ENCODE data around the gene SLC22A7.
A peak's percentile ranks its signal among the peaks of the same experiment; 100 is the strongest.

SLC22A7 gene

GRCh38 chr6:43271944-43272343, 26.1 kb upstream of the SLC22A7 start:
- Mint-ChIP-seq H3K27ac (no peak overlapping the region), H3K4me1 (ENCODE audit: low read depth in 2 of 2) (peaks cover 14 to 16% of the 10 kb centered on the region in 2 donors), H3K4me3 (no peak overlapping the region), H3K36me3 (ENCODE audit: insufficient read depth) (peaks cover 3% of the 10 kb centered on the region), H3K27me3 (peaks cover 10 to 47% of the 10 kb centered on the region in 2 donors), H3K9me3 (no peaks in the 10 kb centered on the region)
- DNase-seq (no peak), ATAC-seq (replicated peaks) (no peak)

DNA sequence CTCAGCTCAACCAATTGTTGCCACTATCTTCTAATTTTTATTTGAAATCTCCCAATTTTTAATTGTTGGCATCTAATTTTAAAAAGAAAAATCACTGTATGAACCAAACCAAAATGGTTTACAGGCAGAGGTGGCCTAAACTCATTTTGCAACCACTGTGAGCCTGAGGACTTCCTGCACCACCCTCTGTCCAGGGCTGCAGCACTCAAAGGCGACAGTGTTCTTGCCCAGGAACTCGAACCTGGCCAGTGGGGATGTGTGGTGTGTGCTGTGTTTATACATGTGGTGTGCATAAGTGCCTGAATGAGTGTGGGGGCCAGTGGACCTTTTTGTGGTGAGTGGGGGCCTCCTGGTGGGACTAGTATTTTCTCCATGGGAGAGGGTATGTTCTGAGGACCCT, 24.4 kb upstream of the SLC22A7 start:
- Mint-ChIP-seq H3K4me1 (ENCODE audit: low read depth in 2 of 2) (peaks cover 16 to 22% of the 10 kb centered on the region in 2 donors), H3K4me3 (peak overlapping the region in 1 of 2 donors; percentile 40)

GRCh38 chr6:43274127-43274915, 23.7 kb upstream of the SLC22A7 start:
- peaks cover 15 to 16% of the 10 kb centered on the region in 2 donors for H3K4me1 Mint-ChIP-seq (ENCODE audit: low read depth in 2 of 2)
- H3K4me3 Mint-ChIP-seq, result peak overlapping the region; percentile 56 to 86
- ATAC-seq (replicated peaks), result no peak
- no peak overlapping the region for H3K27ac Mint-ChIP-seq
- peaks cover 3% of the 10 kb centered on the region for H3K36me3 Mint-ChIP-seq (ENCODE audit: insufficient read depth)
- peaks cover 20 to 59% of the 10 kb centered on the region in 2 donors for H3K27me3 Mint-ChIP-seq
- H3K9me3 Mint-ChIP-seq, result no peaks in the 10 kb centered on the region
- no peak for DNase-seq

More for the DNA sequence above, 24.4 kb upstream of the SLC22A7 start:
- Mint-ChIP-seq H3K27ac (no peak overlapping the region), H3K9me3 (no peaks in the 10 kb centered on the region), H3K27me3 (peaks cover 20 to 62% of the 10 kb centered on the region in 2 donors), H3K36me3 (ENCODE audit: insufficient read depth) (peaks cover 3% of the 10 kb centered on the region)
- DNase-seq (no peak), ATAC-seq (replicated peaks) (no peak)

GRCh38 chr6:43274916-43275597, 23.0 kb upstream of the SLC22A7 start:
- no peaks in the 10 kb centered on the region for H3K36me3 Mint-ChIP-seq (ENCODE audit: insufficient read depth)

DNA sequence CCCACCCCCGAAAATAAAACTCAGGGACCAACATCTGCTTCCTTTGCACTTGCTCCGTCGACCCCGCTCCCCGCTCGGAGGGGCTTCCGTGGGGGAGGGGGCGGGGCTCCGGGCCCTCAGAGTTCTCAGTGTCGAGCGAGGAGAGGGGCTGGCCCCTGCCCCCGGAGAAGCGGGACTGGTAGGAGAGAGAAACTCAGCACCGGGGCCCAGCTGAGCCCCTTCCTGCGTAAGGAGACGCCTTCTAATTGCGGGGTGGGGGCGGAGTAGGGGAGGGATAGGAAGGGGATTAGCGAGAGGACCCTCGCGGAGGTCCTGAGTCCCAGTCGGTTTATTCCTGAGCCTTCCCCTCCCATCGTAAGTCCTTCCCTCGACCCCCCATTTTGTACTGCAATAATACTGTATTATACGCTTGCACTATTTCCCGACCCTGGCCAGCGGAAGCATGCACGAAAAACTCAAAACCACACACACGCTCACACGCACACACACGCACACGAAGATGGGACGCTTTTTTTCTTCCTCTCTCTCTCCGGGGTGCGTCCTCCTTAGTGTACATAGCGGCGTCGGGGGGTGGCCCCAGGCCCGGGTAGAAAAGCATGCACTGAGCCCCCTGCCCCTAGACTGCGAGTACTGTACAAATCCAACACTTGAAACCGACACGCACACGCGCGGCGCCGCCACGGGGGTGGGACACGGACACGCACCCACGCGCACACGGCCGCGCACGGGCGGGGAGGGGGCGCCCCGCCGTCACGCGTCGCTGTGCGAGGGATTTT, 22.1 kb upstream of the SLC22A7 start:
- DNase-seq (no peak), ATAC-seq (replicated peaks) (peak; percentile 63)
- Mint-ChIP-seq H3K9me3 (no peaks in the 10 kb centered on the region), H3K27me3 (peaks cover 26 to 72% of the 10 kb centered on the region in 2 donors), H3K4me3 (peak overlapping the region; percentile 74 to 86), H3K4me1 (ENCODE audit: low read depth in 2 of 2) (peaks cover 13% of the 10 kb centered on the region in 2 donors), H3K27ac (peak overlapping the region; percentile 1 to 61), H3K36me3 (ENCODE audit: insufficient read depth) (no peaks in the 10 kb centered on the region)

More at GRCh38 chr6:43274916-43275597, 23.0 kb upstream of the SLC22A7 start:
- Mint-ChIP-seq H3K4me3 (peak overlapping the region; percentile 74 to 86), H3K27ac (no peak overlapping the region), H3K27me3 (peaks cover 20 to 62% of the 10 kb centered on the region in 2 donors), H3K4me1 (ENCODE audit: low read depth in 2 of 2) (peaks cover 13 to 15% of the 10 kb centered on the region in 2 donors), H3K9me3 (no peaks in the 10 kb centered on the region)
- DNase-seq, result peak; percentile 13 to 21 (median 16)
- peak; percentile 53 for ATAC-seq (replicated peaks)

DNA sequence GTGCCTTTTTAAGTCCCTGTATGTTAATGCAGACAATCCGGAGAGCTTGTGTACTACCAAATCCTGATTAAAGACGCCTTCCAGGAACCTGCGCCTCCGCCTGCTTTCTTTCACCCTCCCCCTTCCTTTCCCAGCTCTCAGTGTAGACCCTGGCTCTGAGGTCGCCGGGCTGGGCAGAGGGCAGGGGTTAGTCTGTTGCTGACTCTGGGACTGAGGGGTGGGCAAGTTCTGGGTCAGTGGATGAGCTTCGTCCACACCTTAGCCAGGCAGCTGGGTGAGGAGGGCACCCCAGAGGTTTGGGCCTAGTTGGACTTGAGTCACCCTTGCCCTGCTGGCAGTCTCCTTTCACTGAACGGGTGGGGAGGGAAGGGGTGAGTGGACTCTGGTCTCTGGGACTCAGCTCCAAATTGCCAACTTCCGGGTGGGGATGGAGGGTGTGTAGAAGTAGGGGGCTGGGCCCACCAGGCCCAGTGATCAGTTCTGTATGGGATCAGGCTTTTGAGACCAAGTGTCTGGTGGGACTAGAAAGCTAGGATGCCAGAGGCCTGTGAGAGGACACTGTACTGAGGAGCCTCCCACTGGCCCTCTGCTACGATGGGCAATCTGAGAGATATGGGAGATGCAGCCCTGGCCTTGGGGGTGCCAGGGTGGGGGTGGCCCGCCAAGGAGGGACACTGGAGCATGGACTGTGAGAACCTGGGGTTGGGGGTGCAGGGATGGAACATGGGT, 21.3 kb upstream of the SLC22A7 start:
- Mint-ChIP-seq H3K4me1 (ENCODE audit: low read depth in 2 of 2) (peaks cover 13 to 14% of the 10 kb centered on the region in 2 donors), H3K27me3 (peaks cover 29 to 78% of the 10 kb centered on the region in 2 donors), H3K36me3 (ENCODE audit: insufficient read depth) (no peaks in the 10 kb centered on the region), H3K9me3 (no peaks in the 10 kb centered on the region), H3K27ac (peak overlapping the region; percentile 1 to 61), H3K4me3 (peak overlapping the region; percentile 74 to 86)
- DNase-seq (no peak), ATAC-seq (replicated peaks) (no peak)

DNA sequence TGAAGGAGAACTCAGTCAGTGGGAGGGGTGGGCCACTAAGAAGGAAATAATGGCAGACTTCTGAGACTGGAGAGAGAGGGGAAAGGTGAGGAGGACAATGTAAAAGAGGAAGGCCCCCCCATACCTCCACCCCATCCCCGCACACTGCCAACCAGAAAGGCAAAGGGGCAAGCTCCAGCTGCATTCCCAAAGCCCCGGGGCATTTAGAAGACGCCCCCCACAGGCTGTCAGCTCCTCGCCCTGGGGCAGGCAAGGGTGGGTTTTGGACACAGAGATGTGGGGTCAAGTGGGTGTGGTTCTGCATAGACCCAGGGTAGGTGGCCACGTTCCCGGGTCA, 20.8 kb upstream of the SLC22A7 start:
- Mint-ChIP-seq H3K9me3 (no peaks in the 10 kb centered on the region), H3K36me3 (ENCODE audit: insufficient read depth) (no peaks in the 10 kb centered on the region), H3K27ac (no peak overlapping the region), H3K4me1 (ENCODE audit: low read depth in 2 of 2) (peaks cover 13 to 16% of the 10 kb centered on the region in 2 donors), H3K4me3 (no peak overlapping the region), H3K27me3 (peaks cover 32 to 78% of the 10 kb centered on the region in 2 donors)
- DNase-seq, result no peak
- ATAC-seq (replicated peaks), result no peak

DNA sequence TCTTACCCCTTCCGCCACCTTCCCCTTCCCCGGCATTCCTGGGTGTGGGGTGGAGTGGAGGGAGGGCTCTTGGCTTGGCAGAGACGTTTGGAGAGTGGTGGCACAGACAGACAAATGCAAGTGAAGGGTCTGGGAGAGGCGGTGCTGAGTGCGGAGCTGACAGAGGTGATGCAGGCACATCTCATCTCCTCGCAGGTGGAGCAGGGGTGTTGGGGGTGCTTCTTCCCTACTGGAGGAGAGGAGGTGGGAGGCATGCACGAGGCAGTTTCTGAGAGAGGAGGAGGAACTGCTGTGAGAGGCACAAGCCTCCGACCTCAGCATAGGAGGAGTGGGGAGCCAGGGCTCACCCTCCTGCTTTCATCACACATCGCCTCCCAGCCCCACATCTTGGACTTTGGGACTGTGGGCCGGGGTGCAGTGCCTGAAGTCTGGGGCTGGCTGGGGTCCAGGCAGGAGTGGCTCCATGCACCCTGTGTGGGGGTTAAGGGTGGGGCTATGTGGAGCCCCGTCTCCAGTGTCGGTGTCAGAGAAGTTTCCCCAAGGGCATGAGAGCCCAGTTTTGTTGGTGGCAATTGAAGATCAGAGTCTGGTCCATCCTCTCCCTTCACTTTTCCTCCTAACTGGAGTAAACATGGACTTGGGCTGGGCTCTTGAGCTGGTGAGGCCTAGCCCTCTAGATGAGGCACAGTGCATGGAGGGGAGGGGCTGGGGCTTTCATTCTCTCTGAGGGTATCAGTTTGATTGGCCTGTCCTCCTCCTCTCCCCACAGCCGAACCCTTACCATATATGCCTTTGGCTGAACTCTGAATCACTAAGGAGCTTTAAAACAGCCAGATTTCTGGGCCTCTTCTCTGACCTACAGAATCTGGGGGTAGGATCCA, 20.2 kb upstream of the SLC22A7 start:
- Mint-ChIP-seq H3K4me3 (no peak overlapping the region), H3K36me3 (ENCODE audit: insufficient read depth) (no peaks in the 10 kb centered on the region), H3K4me1 (ENCODE audit: low read depth in 2 of 2) (peaks cover 13 to 16% of the 10 kb centered on the region in 2 donors), H3K27me3 (peaks cover 37 to 82% of the 10 kb centered on the region in 2 donors), H3K27ac (no peak overlapping the region), H3K9me3 (no peaks in the 10 kb centered on the region)
- DNase-seq, result no peak
- ATAC-seq (replicated peaks), result no peak

- Mint-ChIP-seq H3K36me3 (ENCODE audit: insufficient read depth) (no peaks in the 10 kb centered on the region), H3K4me1 (ENCODE audit: low read depth in 2 of 2) (peaks cover 13 to 16% of the 10 kb centered on the region in 2 donors), H3K9me3 (no peaks in the 10 kb centered on the region), H3K4me3 (no peak overlapping the region), H3K27me3 (peaks cover 38 to 87% of the 10 kb centered on the region in 2 donors), H3K27ac (no peak overlapping the region)
- DNase-seq, result no peak
- ATAC-seq (replicated peaks), result peak; percentile 33
Observed at GRCh38 chr6:43278524-43279078, 19.5 kb upstream of the SLC22A7 start.

GRCh38 chr6:43280234-43280633, 17.8 kb upstream of the SLC22A7 start:
- Mint-ChIP-seq H3K4me3 (no peak overlapping the region), H3K36me3 (ENCODE audit: insufficient read depth) (no peaks in the 10 kb centered on the region), H3K27ac (no peak overlapping the region), H3K27me3 (peaks cover 38 to 82% of the 10 kb centered on the region in 2 donors), H3K4me1 (ENCODE audit: low read depth in 2 of 2) (peaks cover 10 to 13% of the 10 kb centered on the region in 2 donors), H3K9me3 (no peaks in the 10 kb centered on the region)
- ATAC-seq (replicated peaks) (no peak), DNase-seq (no peak)

- Mint-ChIP-seq H3K27ac (no peak overlapping the region), H3K4me1 (ENCODE audit: low read depth in 2 of 2) (peaks cover 6 to 10% of the 10 kb centered on the region in 2 donors), H3K36me3 (ENCODE audit: insufficient read depth) (no peaks in the 10 kb centered on the region), H3K27me3 (peaks cover 41 to 84% of the 10 kb centered on the region in 2 donors), H3K9me3 (no peaks in the 10 kb centered on the region), H3K4me3 (no peak overlapping the region)
- ATAC-seq (replicated peaks), result no peak
- DNase-seq, result no peak
Observed at GRCh38 chr6:43282060-43282459, 16.0 kb upstream of the SLC22A7 start.

All from effector memory CD8-positive, alpha-beta T cell (primary cell).